Fibroblast of the aortic adventitia (primary cell): ENCODE measurements around the gene GRIK1. TPM values are rescaled to one million over a fixed set of nuclear protein-coding genes. Genes with fewer than 3 reads are reported as not detected.

Source experiments
- DNase-seq: peaks from one replicate; pipeline ENCODE4 v3.0.0-alpha.2; 2010; ENCODE audit warnings: low read depth
- H3K4me3 ChIP-seq: 2 replicates; pipeline ENCODE4 v1.5.1; 2011; ENCODE audit warnings: low read depth, mild to moderate bottlenecking, control low read depth, low read length, moderate library complexity
- total RNA-seq: library from RNA; depleted of rRNA; stranded (reverse); fragments of >200 nt; gene quantifications from 2 replicates; pipeline ENCODE4 v1.2.3, GENCODE V29; 2012; ENCODE audit warnings: low replicate concordance
- TF ChIP-seq, protein P1 (sequence below): IDR thresholded peaks from 2 replicates; pipeline ENCODE4 v1.5.1; 2011; ENCODE audit warnings: mild to moderate bottlenecking, low read length, control low read depth, inconsistent platforms; ENCODE audit not compliant: insufficient read depth

The GRIK1 gene
- total RNA-seq, 1 donor = 0.81 TPM

- TF ChIP-seq, protein P1, sequence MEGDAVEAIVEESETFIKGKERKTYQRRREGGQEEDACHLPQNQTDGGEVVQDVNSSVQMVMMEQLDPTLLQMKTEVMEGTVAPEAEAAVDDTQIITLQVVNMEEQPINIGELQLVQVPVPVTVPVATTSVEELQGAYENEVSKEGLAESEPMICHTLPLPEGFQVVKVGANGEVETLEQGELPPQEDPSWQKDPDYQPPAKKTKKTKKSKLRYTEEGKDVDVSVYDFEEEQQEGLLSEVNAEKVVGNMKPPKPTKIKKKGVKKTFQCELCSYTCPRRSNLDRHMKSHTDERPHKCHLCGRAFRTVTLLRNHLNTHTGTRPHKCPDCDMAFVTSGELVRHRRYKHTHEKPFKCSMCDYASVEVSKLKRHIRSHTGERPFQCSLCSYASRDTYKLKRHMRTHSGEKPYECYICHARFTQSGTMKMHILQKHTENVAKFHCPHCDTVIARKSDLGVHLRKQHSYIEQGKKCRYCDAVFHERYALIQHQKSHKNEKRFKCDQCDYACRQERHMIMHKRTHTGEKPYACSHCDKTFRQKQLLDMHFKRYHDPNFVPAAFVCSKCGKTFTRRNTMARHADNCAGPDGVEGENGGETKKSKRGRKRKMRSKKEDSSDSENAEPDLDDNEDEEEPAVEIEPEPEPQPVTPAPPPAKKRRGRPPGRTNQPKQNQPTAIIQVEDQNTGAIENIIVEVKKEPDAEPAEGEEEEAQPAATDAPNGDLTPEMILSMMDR = no peak
- no peak overlapping the region for H3K4me3 ChIP-seq
- DNase-seq = no peak
Measured at GRCh38 chr21:29711236-29711635, 228.6 kb downstream of the GRIK1 start.

DNA sequence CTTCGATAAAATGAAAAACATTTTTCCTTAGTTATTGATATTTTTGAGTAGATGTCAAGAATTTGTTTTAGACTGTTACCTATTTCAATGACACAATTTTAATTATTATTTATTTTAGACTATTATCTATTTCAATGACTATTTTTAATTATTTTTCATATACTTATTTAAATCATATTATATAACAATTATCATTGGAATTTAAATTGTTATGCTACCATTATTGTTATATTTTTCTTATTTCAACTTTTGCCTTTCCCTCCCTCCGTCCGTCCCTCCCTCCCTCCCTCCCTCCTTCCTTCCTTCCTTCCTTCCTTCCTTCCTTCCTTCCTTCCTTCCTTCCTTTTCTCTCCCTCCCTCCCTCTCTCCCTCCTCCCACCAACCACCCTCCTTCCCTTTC, 229.3 kb downstream of the GRIK1 start:
- no peak for DNase-seq
- TF ChIP-seq, protein P1 = no peak
- H3K4me3 ChIP-seq = no peak overlapping the region

DNA sequence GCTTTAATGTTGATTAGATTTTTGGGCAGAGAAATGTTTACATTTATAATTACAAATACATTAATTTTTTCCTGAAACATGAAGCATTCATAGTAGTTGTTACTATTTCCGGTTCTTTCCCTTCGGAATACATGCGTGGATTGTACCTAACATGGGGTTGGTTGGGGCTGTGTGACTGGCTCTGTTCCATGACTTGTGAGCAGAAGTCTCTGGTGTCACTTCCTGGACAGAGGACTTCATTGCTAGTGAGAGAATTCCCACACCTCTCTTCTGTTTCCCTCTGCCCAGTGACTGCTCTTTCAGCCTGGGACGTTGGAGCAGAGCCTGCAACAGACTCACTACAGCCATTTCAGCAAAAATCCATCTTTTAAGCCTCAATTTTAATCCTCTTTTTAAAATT, 231.4 kb downstream of the GRIK1 start:
- no peak overlapping the region for H3K4me3 ChIP-seq
- DNase-seq = no peak
- TF ChIP-seq, protein P1 = no peak

GRCh38 chr21:29704719-29705118, 235.1 kb downstream of the GRIK1 start:
- no peak overlapping the region for H3K4me3 ChIP-seq
- TF ChIP-seq, protein P1 = no peak
- DNase-seq = peak; percentile 80

- DNase-seq = no peak
- H3K4me3 ChIP-seq = no peak overlapping the region
- TF ChIP-seq, protein P1 = no peak
Measured at GRCh38 chr21:29701676-29702075, 238.1 kb downstream of the GRIK1 start.

DNA sequence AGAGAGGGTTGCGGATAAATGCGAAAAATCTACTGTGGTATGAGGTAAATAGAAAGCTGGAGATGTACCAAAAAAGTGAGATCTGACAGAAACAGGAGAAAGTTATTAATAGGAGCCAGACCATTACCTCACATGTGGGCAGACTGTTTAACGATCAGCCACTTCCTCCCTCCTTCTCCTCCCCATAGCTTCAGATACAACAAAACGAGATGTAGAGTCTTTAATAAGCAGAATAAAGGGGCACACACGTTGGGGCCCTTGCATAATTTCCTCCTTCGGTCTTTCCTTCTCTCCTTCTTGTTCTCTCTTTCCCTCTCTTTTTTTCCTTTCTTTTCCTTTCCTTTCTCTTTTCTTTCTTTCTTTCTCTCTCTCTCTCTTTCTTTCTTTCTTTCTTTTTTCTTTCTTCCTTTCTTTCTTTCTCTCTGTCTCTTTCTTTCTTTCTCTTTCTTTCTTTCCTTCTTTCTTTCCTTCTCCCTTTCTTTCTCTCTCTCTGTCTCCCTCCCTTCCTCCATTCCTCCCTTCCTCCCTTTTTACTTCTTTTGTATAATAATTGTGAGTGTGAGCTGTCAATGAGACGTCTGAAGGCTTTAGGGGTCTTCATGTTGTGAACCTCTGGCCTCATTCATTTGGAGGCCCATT, 242.1 kb downstream of the GRIK1 start:
- TF ChIP-seq, protein P1 = no peak
- H3K4me3 ChIP-seq = no peak overlapping the region
- peak; percentile 8 for DNase-seq

DNA sequence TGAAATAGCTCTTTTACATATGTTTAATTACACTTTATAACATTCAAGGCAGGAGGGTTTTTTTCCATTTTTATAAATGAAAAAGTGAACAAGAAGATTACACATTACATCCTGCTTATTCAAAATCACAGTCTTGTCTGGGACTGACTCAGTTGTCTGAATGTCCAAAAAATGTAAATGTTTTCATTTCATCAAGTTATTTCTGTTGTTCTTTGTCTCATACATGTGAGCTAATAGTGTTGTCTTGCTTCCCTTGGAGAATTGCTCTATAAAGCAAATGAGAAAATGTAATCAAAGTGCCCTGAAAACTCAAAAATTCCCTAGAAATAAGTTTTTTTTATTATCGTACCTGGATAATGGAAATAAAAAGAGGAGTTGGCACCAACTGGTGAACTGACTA, 242.9 kb downstream of the GRIK1 start:
- DNase-seq = no peak
- TF ChIP-seq, protein P1 = no peak
- H3K4me3 ChIP-seq = no peak overlapping the region
